Measurements from ENCODE around the gene ADGRL1.
"Not testable (repeated sequence)": the region's sequence is repeated elsewhere in the genome, so short reads cannot be mapped to it uniquely, and the experiment has no call there.

Gene ADGRL1

DNA sequence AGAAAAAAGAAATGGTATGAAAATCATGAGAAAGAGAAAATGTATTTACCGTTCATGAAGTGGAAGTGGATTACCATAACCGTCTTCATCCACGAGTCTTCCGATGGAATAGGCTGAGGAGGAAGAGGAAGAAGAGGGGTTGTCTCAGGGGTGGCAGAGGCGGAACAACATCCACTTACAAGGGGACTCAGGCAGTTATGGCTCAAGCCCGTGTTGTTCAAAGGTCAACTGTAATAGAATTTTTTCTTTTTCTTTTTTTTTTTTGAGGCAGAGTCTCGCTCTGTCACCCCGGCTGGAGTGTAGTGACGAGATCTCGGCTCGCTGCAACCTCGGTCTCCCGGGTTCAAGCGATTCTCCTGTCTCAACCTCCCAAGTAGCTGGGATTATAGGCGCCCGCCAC, 16.9 kb upstream of the ADGRL1 start:
- no peak overlapping the region for H3K27ac ChIP-seq
- no peak overlapping the region for H3K4me3 ChIP-seq
- H3K27me3 ChIP-seq = no peaks in the 10 kb centered on the region
- H3K36me3 ChIP-seq = no peaks in the 10 kb centered on the region
- no peak overlapping the region for H3K4me2 ChIP-seq
- no peak for TF ChIP-seq Cebpa-rat (IDR thresholded peaks at IDR 0.05)
- H3K9me3 ChIP-seq (replicated peaks in 1 of 11) = no peaks in the 10 kb centered on the region
- no peaks in the 10 kb centered on the region for H4K20me1 ChIP-seq
- peaks cover 0 to 29% (median 26%) of the 10 kb centered on the region in 10 experiments; a peak in 15 of 20 replicates for H3K4me1 ChIP-seq
- H3K9ac ChIP-seq = no peak overlapping the region

GRCh38 chr19:14221345-14221744, 15.4 kb upstream of the ADGRL1 start:
- not testable (repeated sequence) for H3K4me3 ChIP-seq, H3K27ac ChIP-seq
- H3K4me2 ChIP-seq = peak overlapping the region in 10 of 11 experiments; percentile 42 to 63 (median 52); a peak in 20 of 22 replicates

DNA sequence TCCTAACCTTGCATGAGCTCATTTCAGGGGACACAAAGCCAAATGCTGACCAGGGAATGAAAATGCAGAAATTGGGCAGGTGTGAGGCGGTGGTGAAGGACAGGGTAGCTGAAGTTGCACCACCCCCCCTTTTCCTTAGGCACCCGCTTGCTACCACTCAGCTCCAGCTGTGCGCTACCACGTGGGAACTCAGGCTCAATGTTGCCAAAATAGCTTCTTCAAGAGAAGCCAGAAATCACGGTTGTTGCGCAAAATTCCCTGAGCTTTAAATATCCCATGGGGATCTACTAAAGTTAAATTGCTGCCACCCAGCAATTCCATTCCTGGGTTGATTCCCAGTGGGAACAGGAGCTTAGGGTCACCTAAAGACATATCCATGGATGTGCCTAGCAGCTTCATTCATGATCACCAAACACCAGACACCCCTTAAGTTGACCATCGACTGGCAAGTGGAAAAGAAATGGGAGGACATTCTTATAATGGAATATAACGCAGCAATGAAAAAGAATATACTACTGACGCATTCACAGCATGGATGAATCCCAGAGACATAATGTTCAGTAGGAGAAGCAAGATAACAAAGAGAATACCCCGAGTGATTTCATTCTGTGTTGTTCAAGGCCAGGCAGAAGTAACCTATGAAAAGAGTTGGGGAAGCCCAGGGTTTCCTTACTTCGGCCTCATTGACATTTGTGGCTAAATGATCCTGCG, 12.8 kb upstream of the ADGRL1 start:
- Histone ChIP-seq H3K27ac (no peak overlapping the region), H3K27me3 (no peaks in the 10 kb centered on the region), H3K36me3 (no peaks in the 10 kb centered on the region), H3K4me1 (peaks cover 7 to 28% (median 20%) of the 10 kb centered on the region in 10 experiments; a peak in 18 of 20 replicates), H3K9me3 (replicated peaks in 1 of 11) (no peaks in the 10 kb centered on the region), H3K9ac (no peak overlapping the region), H3K4me3 (no peak overlapping the region), H4K20me1 (no peaks in the 10 kb centered on the region), H3K4me2 (peak overlapping the region in 1 of 11 experiments; percentile 9; a peak in 1 of 22 replicates)
- TF ChIP-seq Cebpa-rat (IDR thresholded peaks at IDR 0.05) = peak in 1 of 11 experiments; percentile 34; a peak in 1 of 22 replicates

More at GRCh38 chr19:14221345-14221744, 15.4 kb upstream of the ADGRL1 start:
- not testable (repeated sequence) for H3K9me3 ChIP-seq (replicated peaks in 1 of 11); H4K20me1 ChIP-seq; H3K9ac ChIP-seq; H3K36me3 ChIP-seq; H3K27me3 ChIP-seq
- peaks cover 6 to 31% (median 24%) of the 10 kb centered on the region in 10 experiments; a peak in 19 of 20 replicates for H3K4me1 ChIP-seq

- H3K4me3 ChIP-seq; H3K27ac ChIP-seq; H3K9me3 ChIP-seq (replicated peaks in 1 of 11); H3K27me3 ChIP-seq; H3K9ac ChIP-seq; H3K4me2 ChIP-seq; H4K20me1 ChIP-seq; H3K36me3 ChIP-seq: not testable (repeated sequence)
- H3K4me1 ChIP-seq = peaks cover 7 to 28% (median 20%) of the 10 kb centered on the region in 10 experiments; a peak in 18 of 20 replicates
Measured at GRCh38 chr19:14217886-14218285, 11.9 kb upstream of the ADGRL1 start.

- Histone ChIP-seq H3K4me2 (no peak overlapping the region), H3K4me1 (peaks cover 6 to 16% (median 13%) of the 10 kb centered on the region in 10 experiments; a peak in 19 of 20 replicates), H3K4me3 (no peak overlapping the region), H3K9me3 (replicated peaks in 1 of 11) (no peaks in the 10 kb centered on the region), H3K27ac (no peak overlapping the region), H3K9ac (no peak overlapping the region), H3K36me3 (no peaks in the 10 kb centered on the region), H3K27me3 (peaks cover 7 to 17% (median 14%) of the 10 kb centered on the region in 11 experiments), H4K20me1 (no peaks in the 10 kb centered on the region)
- TF ChIP-seq Cebpa-rat (IDR thresholded peaks at IDR 0.05) = no peak
Measured at GRCh38 chr19:14214580-14214979, 8.6 kb upstream of the ADGRL1 start.

DNA sequence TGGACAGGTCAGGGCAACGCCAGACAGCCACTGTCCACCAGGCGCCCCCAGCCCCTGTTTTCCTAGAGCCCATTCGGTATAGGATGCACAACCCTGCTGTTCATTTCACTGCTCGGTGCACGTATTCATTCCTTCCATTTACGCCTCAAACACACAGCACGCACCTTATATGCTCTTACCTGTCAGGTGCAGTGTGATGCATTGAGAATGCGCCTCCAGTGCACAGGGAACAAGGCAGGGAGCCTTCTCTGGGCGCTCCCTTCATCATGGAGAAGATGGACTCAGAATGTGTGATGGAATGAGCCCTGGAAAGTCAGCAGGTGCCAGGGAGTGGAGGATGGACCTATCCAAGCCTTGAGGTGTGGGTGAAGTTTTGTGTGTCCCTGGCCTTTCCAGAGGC, 4.2 kb upstream of the ADGRL1 start:
- H4K20me1 ChIP-seq; H3K27ac ChIP-seq; H3K36me3 ChIP-seq; H3K9me3 ChIP-seq (replicated peaks in 1 of 11); H3K9ac ChIP-seq; H3K4me2 ChIP-seq; H3K4me3 ChIP-seq: not testable (repeated sequence)
- peaks cover 11 to 33% (median 16%) of the 10 kb centered on the region in 10 experiments; a peak in 19 of 20 replicates for H3K4me1 ChIP-seq
- peaks cover 31 to 46% (median 42%) of the 10 kb centered on the region in 11 experiments for H3K27me3 ChIP-seq

DNA sequence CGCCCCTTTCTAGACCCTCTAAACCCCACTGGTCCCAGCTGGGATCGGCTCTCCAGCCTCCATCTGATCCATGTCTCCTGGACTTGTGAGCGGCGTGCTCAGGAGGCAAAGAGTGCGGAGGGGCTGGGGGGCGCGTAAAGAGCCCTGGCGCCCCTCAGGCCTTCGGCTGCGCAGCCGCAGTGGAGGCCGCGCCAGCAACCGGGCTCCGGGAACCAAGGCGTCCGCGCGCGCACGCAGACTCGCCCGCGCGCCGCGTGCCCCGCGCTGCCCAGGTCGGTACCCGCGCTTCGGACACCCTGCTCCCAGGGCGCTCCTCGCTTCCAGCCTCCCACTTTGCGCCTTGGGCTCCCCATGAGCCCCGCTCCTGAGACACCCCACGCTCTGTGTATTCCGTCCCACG, 3.4 kb upstream of the ADGRL1 start:
- Histone ChIP-seq H3K4me2 (peak overlapping the region in 4 of 11 experiments; percentile 28 to 61 (median 46); a peak in 7 of 22 replicates), H3K4me1 (peaks cover 18 to 41% (median 24%) of the 10 kb centered on the region in 10 experiments; a peak in 19 of 20 replicates), H3K27me3 (peaks cover 38 to 53% (median 49%) of the 10 kb centered on the region in 11 experiments), H4K20me1 (peaks cover 0 to 14% (median 12%) of the 10 kb centered on the region in 11 experiments; a peak in 15 of 22 replicates)
- H3K4me3 ChIP-seq; H3K27ac ChIP-seq; H3K36me3 ChIP-seq; H3K9ac ChIP-seq; H3K9me3 ChIP-seq (replicated peaks in 1 of 11): not testable (repeated sequence)

- Histone ChIP-seq H3K4me2 (peak overlapping the region; percentile 33 to 64 (median 50); a peak in 21 of 22 replicates), H3K4me1 (peaks cover 22 to 50% (median 32%) of the 10 kb centered on the region in 10 experiments; a peak in 19 of 20 replicates), H4K20me1 (peaks cover 0 to 23% (median 20%) of the 10 kb centered on the region in 11 experiments; a peak in 16 of 22 replicates), H3K27me3 (peaks cover 38 to 63% (median 55%) of the 10 kb centered on the region in 11 experiments)
- H3K9me3 ChIP-seq (replicated peaks in 1 of 11); H3K9ac ChIP-seq; H3K27ac ChIP-seq; H3K4me3 ChIP-seq; H3K36me3 ChIP-seq: not testable (repeated sequence)
Measured at GRCh38 chr19:14208496-14208895, 2.5 kb upstream of the ADGRL1 start.

- Histone ChIP-seq H3K27me3 (peaks cover 38 to 67% (median 55%) of the 10 kb centered on the region in 11 experiments), H3K4me1 (peaks cover 26 to 57% (median 39%) of the 10 kb centered on the region in 10 experiments; a peak in 19 of 20 replicates), H3K4me2 (peak overlapping the region; percentile 66 to 92 (median 90)), H3K4me3 (peak overlapping the region in 8 of 10 experiments; percentile 60 to 80 (median 73); a peak in 14 of 20 replicates), H3K27ac (peak overlapping the region in 9 of 11 experiments; percentile 76 to 90 (median 84); a peak in 17 of 22 replicates), H4K20me1 (peaks cover 0 to 30% (median 27%) of the 10 kb centered on the region in 11 experiments; a peak in 16 of 22 replicates), H3K9ac (peak overlapping the region in 10 of 11 experiments; percentile 75 to 85 (median 82); a peak in 15 of 22 replicates)
- H3K36me3 ChIP-seq; H3K9me3 ChIP-seq (replicated peaks in 1 of 11): not testable (repeated sequence)
Measured at GRCh38 chr19:14207796-14208195, 1.8 kb upstream of the ADGRL1 start.

DNA sequence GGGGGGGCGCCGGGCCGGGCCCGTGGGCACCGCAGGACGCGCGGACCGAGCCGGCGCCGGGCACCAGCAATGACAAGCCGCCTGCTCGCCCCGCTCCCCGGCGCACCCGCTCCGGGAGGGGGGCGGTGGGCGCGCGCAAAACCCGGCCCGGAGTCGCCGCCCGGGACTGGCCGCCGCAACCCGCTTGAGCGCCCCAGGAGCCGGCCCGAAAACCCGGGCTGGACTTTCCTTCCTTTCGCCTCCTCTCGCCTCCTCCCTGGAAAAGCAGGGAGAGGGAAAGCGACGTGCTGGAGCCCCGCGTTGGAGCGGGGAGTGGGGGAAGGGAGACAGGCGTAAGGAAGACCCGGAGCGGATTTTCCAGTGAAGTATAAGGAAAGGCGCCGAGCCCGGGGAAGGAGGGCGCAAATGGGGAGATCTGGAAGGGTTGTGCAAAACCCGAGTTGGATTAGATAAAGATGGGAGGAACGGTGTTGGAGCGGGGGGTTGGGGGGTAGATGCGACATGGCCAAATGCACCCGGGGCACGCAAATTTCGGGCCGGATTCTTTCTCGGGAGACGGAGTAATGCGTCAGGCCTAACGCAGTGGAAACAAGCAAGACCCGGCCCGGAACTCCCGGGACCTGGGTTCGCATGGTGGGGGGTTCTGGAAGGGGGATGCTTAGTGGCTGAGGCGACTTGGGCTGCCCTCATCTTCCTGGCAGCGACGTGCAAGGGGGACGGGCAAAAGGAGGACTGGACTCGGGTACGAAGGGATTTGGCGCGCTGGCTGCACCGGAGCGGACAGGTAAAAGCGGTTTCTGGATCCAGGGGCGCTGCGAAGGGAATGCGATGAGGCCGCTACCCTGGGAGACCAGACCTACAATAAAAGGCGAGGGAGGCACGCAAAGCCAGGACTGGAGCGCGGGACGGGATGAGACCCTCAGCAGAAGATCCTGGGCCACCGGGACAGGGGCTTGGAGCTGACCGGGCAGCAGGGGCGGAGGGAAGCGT, 1.1 kb upstream of the ADGRL1 start:
- H3K9ac ChIP-seq = peak overlapping the region; percentile 75 to 85 (median 82)
- peak overlapping the region; percentile 66 to 92 (median 90) for H3K4me2 ChIP-seq
- peaks cover 0 to 38% (median 32%) of the 10 kb centered on the region in 11 experiments; a peak in 17 of 22 replicates for H4K20me1 ChIP-seq
- H3K4me1 ChIP-seq = peaks cover 26 to 58% (median 43%) of the 10 kb centered on the region in 10 experiments; a peak in 19 of 20 replicates
- peak overlapping the region; percentile 60 to 80 (median 73) for H3K4me3 ChIP-seq
- peak overlapping the region; percentile 67 to 90 (median 83); a peak in 21 of 22 replicates for H3K27ac ChIP-seq
- H3K36me3 ChIP-seq; H3K9me3 ChIP-seq (replicated peaks in 1 of 11): not testable (repeated sequence)
- H3K27me3 ChIP-seq = peaks cover 38 to 67% (median 55%) of the 10 kb centered on the region in 11 experiments

DNA sequence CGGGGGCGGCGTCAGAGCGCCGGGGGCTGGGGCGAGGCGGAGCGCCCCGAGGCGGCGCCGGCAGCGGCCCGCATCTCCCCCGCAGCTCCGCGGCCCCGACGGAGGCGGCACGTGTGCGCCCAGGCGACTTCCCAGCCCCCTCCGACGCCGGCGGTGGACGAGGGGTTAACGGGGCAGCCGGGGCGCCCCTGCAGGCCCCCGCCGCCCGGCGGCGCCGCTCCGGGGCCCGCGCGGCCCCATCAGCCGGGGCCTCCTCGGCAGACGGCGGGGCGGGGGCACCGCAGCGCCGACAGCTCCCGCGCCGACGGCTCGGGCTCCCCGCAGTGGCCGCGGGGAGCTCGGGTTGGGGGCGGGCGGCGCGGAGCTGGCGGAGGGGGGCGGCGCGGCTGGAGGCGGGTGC, 339 bp upstream of the ADGRL1 start:
- Histone ChIP-seq H3K4me2 (peak overlapping the region; percentile 23 to 92 (median 91); a peak in 18 of 22 replicates), H3K27ac (peak overlapping the region; percentile 67 to 90 (median 83); a peak in 21 of 22 replicates), H3K4me3 (peak overlapping the region; percentile 60 to 80 (median 73)), H3K27me3 (peaks cover 38 to 67% (median 55%) of the 10 kb centered on the region in 11 experiments), H4K20me1 (peaks cover 0 to 45% (median 40%) of the 10 kb centered on the region in 11 experiments; a peak in 17 of 22 replicates), H3K9ac (peak overlapping the region; percentile 75 to 85 (median 82)), H3K4me1 (peaks cover 26 to 60% (median 49%) of the 10 kb centered on the region in 10 experiments; a peak in 19 of 20 replicates)
- not testable (repeated sequence) for H3K36me3 ChIP-seq; H3K9me3 ChIP-seq (replicated peaks in 1 of 11)
